Tibial nerve (tissue), 4 donors: ENCODE measurements around the gene CLDN34.

Experiments
- CTCF ChIP-seq, 5 experiments: fragments of 200-600 bp in 3 of 5; fragments of 450-650 bp in 2 of 5; sonication (generic) in 3 of 5; IDR thresholded peaks; one replicate each; pipeline ENCODE4 v1.5.1; 2016 to 2019; ENCODE audit warnings: antibody characterized with exemption in 5 of 5, mild to moderate bottlenecking in 3 of 5, moderate library complexity in 2 of 5
- EP300 ChIP-seq, 2 donors: sonication (generic); formaldehyde crosslinking; IDR thresholded peaks; one replicate each; pipeline ENCODE4 v1.6.1; 2017; ENCODE audit warnings: antibody characterized with exemption in 2 of 2, mild to moderate bottlenecking in 1 of 2
- POLR2A ChIP-seq, 2 donors: fragments of 450-650 bp; IDR thresholded peaks; one replicate each; pipeline ENCODE4 v1.6.1; 2017; ENCODE audit warnings: antibody characterized with exemption in 2 of 2, mild to moderate bottlenecking in 2 of 2, moderate library complexity in 2 of 2

- TF ChIP-seq CTCF (IDR thresholded peaks at IDR 0.05) = no peak
- no peak for TF ChIP-seq EP300 (IDR thresholded peaks at IDR 0.05)
- no peak for TF ChIP-seq POLR2A (IDR thresholded peaks at IDR 0.05)
Observed at GRCh38 chrX:9980401-9980800, 13.2 kb downstream of the CLDN34 start.
